Esophagus muscularis mucosa (tissue), 4 donors: ENCODE data around the gene ATG4D. TPM values are rescaled to one million over a fixed set of nuclear protein-coding genes. Genes with fewer than 3 reads are reported as not detected.
A peak's percentile ranks its signal among the peaks of the same experiment; 100 is the strongest.

Experiments
- DNase-seq: peaks from one replicate; pipeline ENCODE4 v3.0.0-alpha.2; 2017; ENCODE audit errors: extremely low spot score
- H3K27ac ChIP-seq, 4 donors: fragments of 200-600 bp; sonication (generic); replicated peaks in 1 of 4; 1 replicate in 3 of 4; 2 replicates in 1 of 4; pipeline ENCODE4 v1.5.1; 2016 to 2019; ENCODE audit warnings: mild to moderate bottlenecking in 1 of 4
- H3K27me3 ChIP-seq, 4 donors: fragments of 200-600 bp; sonication (generic); one replicate each; pipeline versions ENCODE4 v1.5.1 to v1.6.0; 2016 to 2019
- H3K36me3 ChIP-seq, 4 donors: fragments of 200-600 bp; sonication (generic); one replicate each; pipeline ENCODE4 v1.5.1; 2016 to 2019
- H3K4me1 ChIP-seq, 4 donors: fragments of 200-600 bp; sonication (generic); one replicate each; pipeline ENCODE4 v1.5.1; 2016 to 2019
- H3K4me3 ChIP-seq, 4 donors: fragments of 200-600 bp; sonication (generic); 1 replicate in 2 of 4; 2 replicates in 2 of 4; pipeline ENCODE4 v1.5.1; 2016 to 2019; ENCODE audit warnings: mild to moderate bottlenecking in 4 of 4, moderate library complexity in 1 of 4
- H3K9me3 ChIP-seq, 4 donors: fragments of 200-600 bp; sonication (generic); 1 replicate in 3 of 4; 2 replicates in 1 of 4; pipeline ENCODE4 v1.5.1; 2016 to 2019
- CTCF ChIP-seq, 3 experiments: fragments of 200-600 bp in 2 of 3; fragments of 450-650 bp in 1 of 3; sonication (generic) in 2 of 3; IDR thresholded peaks; one replicate each; pipeline ENCODE4 v1.5.1; 2017 to 2019; ENCODE audit warnings: antibody characterized with exemption in 3 of 3, mild to moderate bottlenecking in 2 of 3, moderate library complexity in 1 of 3
- EP300 ChIP-seq: sonication (generic); formaldehyde crosslinking; IDR thresholded peaks from one replicate; pipeline ENCODE4 v1.6.1; 2017; ENCODE audit warnings: antibody characterized with exemption
- POLR2A ChIP-seq: fragments of 450-650 bp; IDR thresholded peaks from one replicate; pipeline ENCODE4 v1.6.1; 2017; ENCODE audit warnings: antibody characterized with exemption, moderate library complexity, mild to moderate bottlenecking, low read depth
- POLR2AphosphoS5 ChIP-seq, 2 donors: sonication (generic); formaldehyde crosslinking; IDR thresholded peaks; one replicate each; pipeline ENCODE4 v1.6.1; 2017; ENCODE audit warnings: antibody characterized with exemption in 2 of 2
- WGBS: methylation state at CpG from one replicate; pipeline ENCODE4 v1.1.5; 2018; 5-methylcytosine and 5-hydroxymethylcytosine counted together
- intact Hi-C: fragments of 100-400 bp; cut with DNase I; formaldehyde crosslinking; loops from one replicate; pipeline ENCODE4 v1.15.1; 2023
- total RNA-seq, 4 donors: library from RNA; depleted of rRNA; stranded (reverse); fragments of >200 nt; gene quantifications; one replicate each; pipeline versions ENCODE4 v1.1.0 to v1.2.1, GENCODE V29; 2016

Gene ATG4D
- 10 to 100 TPM; 18.2 to 44.1 (median 29.7) TPM for total RNA-seq

GRCh38 chr19:10543420-10544241 lies at the start of gene ATG4D:
Gene ATG4D (plus strand): TSS chr19:10543904. CDS start chr19:10544091, 187 bp downstream.
- Histone ChIP-seq H3K4me3 (peak within 1 kb of the TSS; percentile 89 to 100 (median 97)), H3K4me1 (peaks cover 19 to 32% (median 27%) of the 10 kb centered on the region in 4 donors), H3K27me3 (peaks cover 0 to 4% (median 0%) of the 10 kb centered on the region in 4 donors), H3K9me3 (no peaks in the 10 kb centered on the region), H3K36me3 (peaks cover 9 to 28% (median 24%) of the 10 kb centered on the region in 4 donors), H3K27ac (peak within 1 kb of the TSS; percentile 90 to 95 (median 92))
- TF ChIP-seq CTCF (IDR thresholded peaks at IDR 0.05) (no peak), POLR2AphosphoS5 (IDR thresholded peaks at IDR 0.05) (peak; percentile 78 to 92), POLR2A (peak; percentile 78), EP300 (no peak)
- 3% methylated on average over 17 of the region's 79 CpGs for WGBS
- intact Hi-C loops: no loop called here
- peak; percentile 94 for DNase-seq

- WGBS: 91% methylated on average over 4 of the region's 4 CpGs
- H3K27me3 ChIP-seq: no peaks in the 10 kb centered on the region
- intact Hi-C loops: no loop called here
- peaks cover 25 to 64% (median 57%) of the 10 kb centered on the region in 4 donors for H3K4me1 ChIP-seq
- no peak overlapping the region for H3K4me3 ChIP-seq
- no peak for DNase-seq
- no peak overlapping the region for H3K27ac ChIP-seq
- H3K36me3 ChIP-seq: peaks cover 39 to 77% (median 73%) of the 10 kb centered on the region in 4 donors
- TF ChIP-seq CTCF (IDR thresholded peaks at IDR 0.05): no peak
- no peak for TF ChIP-seq POLR2AphosphoS5 (IDR thresholded peaks at IDR 0.05)
- TF ChIP-seq EP300: no peak
- no peak for TF ChIP-seq POLR2A
- no peaks in the 10 kb centered on the region for H3K9me3 ChIP-seq
These were observed 46.3 kb upstream of the ATG4D start for GRCh38 chr19:10497371-10497770.

- H3K36me3 ChIP-seq: peaks cover 36 to 55% (median 52%) of the 10 kb centered on the region in 4 donors
- no peaks in the 10 kb centered on the region for H3K9me3 ChIP-seq
- intact Hi-C loops: loop anchor here (5.0 kb wide), 2 partner anchors 53 to 68 kb away; partner anchors contain the start of genes CDKN2D and KRI1
- H3K27ac ChIP-seq: no peak overlapping the region
- no peaks in the 10 kb centered on the region for H3K27me3 ChIP-seq
- no peak overlapping the region for H3K4me3 ChIP-seq
- no peak for DNase-seq
- TF ChIP-seq EP300 (no peak), POLR2AphosphoS5 (IDR thresholded peaks at IDR 0.05) (no peak), CTCF (IDR thresholded peaks at IDR 0.05) (no peak), POLR2A (no peak)
- peaks cover 27 to 67% (median 61%) of the 10 kb centered on the region in 4 donors for H3K4me1 ChIP-seq
- WGBS: 88% methylated on average over 12 of the region's 24 CpGs
These were observed 44.0 kb upstream of the ATG4D start for GRCh38 chr19:10499550-10500246.

- no peak overlapping the region for H3K27ac ChIP-seq
- H3K36me3 ChIP-seq: peaks cover 31 to 50% (median 47%) of the 10 kb centered on the region in 4 donors
- no peak overlapping the region for H3K4me3 ChIP-seq
- no peaks in the 10 kb centered on the region for H3K9me3 ChIP-seq
- no peak for TF ChIP-seq EP300
- no peak for TF ChIP-seq POLR2A
- TF ChIP-seq CTCF (IDR thresholded peaks at IDR 0.05): no peak
- TF ChIP-seq POLR2AphosphoS5 (IDR thresholded peaks at IDR 0.05): no peak
- DNase-seq: no peak
- peaks cover 27 to 67% (median 61%) of the 10 kb centered on the region in 4 donors for H3K4me1 ChIP-seq
- no peaks in the 10 kb centered on the region for H3K27me3 ChIP-seq
- 95% methylated on average over 2 of the region's 2 CpGs for WGBS
- intact Hi-C loops: loop anchor here (5.0 kb wide), 2 partner anchors 52 to 67 kb away; partner anchors contain the start of genes CDKN2D and KRI1
These were observed 43.5 kb upstream of the ATG4D start for GRCh38 chr19:10500247-10500592.
